ENCODE results near the gene IHH. TPM values are rescaled to one million over a fixed set of nuclear protein-coding genes. Genes with fewer than 3 reads are reported as not detected.

Gene IHH
- total and polyA plus RNA-seq, 3 donors from 2014 or later, result 0.19 to 1.1 (median 0.39) TPM

DNA sequence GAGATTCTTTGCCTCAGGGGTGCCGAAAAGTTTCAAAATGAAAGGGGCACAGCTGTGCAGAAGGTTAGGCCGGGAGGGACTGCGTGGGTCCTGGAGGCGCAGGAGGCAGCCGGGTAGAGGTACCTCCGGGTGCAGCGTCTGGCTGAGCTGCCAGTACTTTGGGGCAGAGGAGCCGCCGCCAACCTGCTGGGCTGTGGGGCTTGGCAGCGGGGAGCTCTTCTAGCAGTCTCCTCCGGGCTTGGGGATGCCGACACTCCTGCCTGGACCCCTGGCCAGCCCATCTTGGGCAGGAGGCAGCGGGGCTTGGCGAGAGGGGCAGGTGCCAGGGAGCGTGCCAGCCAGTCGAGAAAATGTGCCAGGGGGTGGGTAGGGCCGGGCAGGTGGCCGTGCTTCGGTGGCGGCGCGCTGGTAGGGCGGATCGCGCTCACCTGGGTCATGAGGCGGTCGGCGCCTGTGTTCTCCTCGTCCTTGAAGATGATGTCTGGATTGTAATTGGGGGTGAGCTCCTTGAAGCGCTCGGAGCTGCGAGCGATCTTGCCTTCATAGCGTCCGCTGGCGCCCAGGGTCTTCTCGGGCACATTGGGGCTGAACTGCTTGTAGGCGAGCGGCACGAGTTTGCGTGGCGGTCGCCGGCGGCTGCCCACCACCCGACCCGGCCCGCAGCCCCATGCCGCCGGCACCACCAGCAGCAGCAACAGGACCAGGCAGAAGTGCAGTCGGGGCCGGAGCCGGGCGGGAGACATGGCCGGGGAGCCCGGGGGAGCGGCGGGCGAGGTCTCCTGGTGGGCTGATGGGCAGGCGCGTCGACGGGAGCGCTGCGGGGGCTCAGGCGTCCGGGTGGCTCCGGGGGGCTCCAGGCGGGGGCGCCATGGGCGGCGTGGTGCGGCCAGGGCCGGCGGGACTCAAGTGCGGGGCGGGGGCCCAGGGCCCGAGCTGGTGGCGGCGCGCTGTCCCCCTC lies 717 bp downstream of the IHH start:
- peaks cover 20% of the 10 kb centered on the region for H3K4me1 ChIP-seq
- H3K27me3 ChIP-seq, result no peaks in the 10 kb centered on the region
- intact Hi-C loops (cut with DNase I; ENCODE audit: low total_unique reads), result loop anchor here (10.0 kb wide), 2 partner anchors 55 to 95 kb away; no protein-coding TSS in a partner anchor
- no peak overlapping the region for H3K27ac ChIP-seq
- no peak for TF ChIP-seq POLR2A (IDR thresholded peaks at IDR 0.05)
- TF ChIP-seq, protein P1, sequence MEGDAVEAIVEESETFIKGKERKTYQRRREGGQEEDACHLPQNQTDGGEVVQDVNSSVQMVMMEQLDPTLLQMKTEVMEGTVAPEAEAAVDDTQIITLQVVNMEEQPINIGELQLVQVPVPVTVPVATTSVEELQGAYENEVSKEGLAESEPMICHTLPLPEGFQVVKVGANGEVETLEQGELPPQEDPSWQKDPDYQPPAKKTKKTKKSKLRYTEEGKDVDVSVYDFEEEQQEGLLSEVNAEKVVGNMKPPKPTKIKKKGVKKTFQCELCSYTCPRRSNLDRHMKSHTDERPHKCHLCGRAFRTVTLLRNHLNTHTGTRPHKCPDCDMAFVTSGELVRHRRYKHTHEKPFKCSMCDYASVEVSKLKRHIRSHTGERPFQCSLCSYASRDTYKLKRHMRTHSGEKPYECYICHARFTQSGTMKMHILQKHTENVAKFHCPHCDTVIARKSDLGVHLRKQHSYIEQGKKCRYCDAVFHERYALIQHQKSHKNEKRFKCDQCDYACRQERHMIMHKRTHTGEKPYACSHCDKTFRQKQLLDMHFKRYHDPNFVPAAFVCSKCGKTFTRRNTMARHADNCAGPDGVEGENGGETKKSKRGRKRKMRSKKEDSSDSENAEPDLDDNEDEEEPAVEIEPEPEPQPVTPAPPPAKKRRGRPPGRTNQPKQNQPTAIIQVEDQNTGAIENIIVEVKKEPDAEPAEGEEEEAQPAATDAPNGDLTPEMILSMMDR (IDR thresholded peaks at IDR 0.05), result no peak
- H3K36me3 ChIP-seq (ENCODE audit: low read depth, missing control alignments), result no peaks in the 10 kb centered on the region
- H3K4me3 ChIP-seq, result no peak overlapping the region
- no peak for DNase-seq
- no peaks in the 10 kb centered on the region for H3K9me3 ChIP-seq
- 3 to 4% methylated on average over 7 to 57 of the region's 81 CpGs for WGBS, 2 donors

DNA sequence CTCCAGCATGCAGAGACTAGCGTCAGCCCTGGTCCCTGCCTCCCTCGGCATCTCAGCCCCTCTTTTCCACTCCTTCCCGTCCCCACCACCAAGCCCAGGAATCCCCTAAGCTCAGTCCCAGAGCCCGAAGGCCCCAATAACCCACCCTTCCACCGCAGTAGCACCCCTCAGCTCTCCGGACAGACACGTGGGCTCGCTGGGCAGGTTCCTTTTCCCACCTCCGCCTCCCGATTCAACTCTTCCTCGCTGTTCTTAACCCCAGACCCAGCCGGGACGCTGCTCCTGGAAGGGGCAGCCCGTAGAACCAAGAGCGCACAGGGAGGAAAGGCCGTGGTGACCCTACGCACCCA lies 1.4 kb downstream of the IHH start:
- no peak for DNase-seq
- peaks cover 20% of the 10 kb centered on the region for H3K4me1 ChIP-seq
- 2 to 6% methylated on average over 14 to 17 of the region's 17 CpGs for WGBS, 2 donors
- no peaks in the 10 kb centered on the region for H3K36me3 ChIP-seq (ENCODE audit: low read depth, missing control alignments)
- intact Hi-C loops (cut with DNase I; ENCODE audit: low total_unique reads), result loop anchor here (10.0 kb wide), 1 partner anchor 95 kb away; no protein-coding TSS in a partner anchor
- TF ChIP-seq, protein P1 (IDR thresholded peaks at IDR 0.05), result no peak
- no peak for TF ChIP-seq POLR2A (IDR thresholded peaks at IDR 0.05)
- no peaks in the 10 kb centered on the region for H3K9me3 ChIP-seq
- no peak overlapping the region for H3K4me3 ChIP-seq
- no peaks in the 10 kb centered on the region for H3K27me3 ChIP-seq
- no peak overlapping the region for H3K27ac ChIP-seq

DNA sequence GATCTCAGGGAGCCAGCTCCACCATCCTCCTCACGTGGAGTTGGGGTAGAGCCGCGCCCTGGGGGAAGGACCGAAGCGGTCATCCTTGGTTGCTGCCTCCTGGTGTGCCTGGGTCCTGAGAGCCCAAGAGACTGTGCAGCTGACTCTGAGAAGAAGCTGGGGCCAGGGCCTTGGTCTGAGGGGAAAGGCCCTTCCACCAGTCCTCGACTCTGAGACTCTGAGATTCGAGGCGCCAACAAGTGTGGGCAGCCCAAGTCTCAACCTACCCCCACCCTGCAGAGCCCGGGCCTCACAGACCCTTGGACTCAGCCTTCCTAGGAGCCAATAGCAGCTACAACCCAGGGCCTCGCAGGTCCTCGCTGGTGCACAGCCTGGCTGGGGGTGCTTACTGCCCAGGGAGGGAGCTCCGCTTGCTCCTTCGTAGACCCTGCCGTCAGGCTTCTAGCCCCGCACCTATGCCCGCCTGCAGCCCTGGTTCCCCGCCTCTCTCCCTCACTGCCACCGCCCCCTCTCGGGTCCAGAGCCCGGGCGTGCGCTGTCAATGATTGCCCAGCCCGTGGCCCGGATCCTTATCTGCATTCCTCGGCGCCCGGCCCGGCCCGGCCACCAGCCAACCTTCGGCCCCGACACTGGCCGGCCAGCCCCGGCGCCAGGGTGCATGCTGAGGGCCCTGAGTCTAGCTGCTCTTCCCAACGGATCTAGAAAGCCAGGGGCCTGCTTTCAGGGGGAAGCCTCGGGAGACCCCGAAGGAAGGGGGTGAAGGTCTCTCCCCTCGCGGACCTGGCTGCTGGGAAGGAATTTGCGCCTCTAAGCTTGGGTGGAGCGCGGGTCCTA lies 2.0 kb downstream of the IHH start:
- no peak for TF ChIP-seq POLR2A (IDR thresholded peaks at IDR 0.05)
- TF ChIP-seq, protein P1 (IDR thresholded peaks at IDR 0.05), result no peak
- no peaks in the 10 kb centered on the region for H3K27me3 ChIP-seq
- H3K4me3 ChIP-seq, result no peak overlapping the region
- peaks cover 20% of the 10 kb centered on the region for H3K4me1 ChIP-seq
- intact Hi-C loops (cut with DNase I; ENCODE audit: low total_unique reads), result loop anchor here (10.0 kb wide), 1 partner anchor 96 kb away; no protein-coding TSS in a partner anchor
- DNase-seq, result peak; percentile 59
- no peaks in the 10 kb centered on the region for H3K36me3 ChIP-seq (ENCODE audit: low read depth, missing control alignments)
- no peaks in the 10 kb centered on the region for H3K9me3 ChIP-seq
- H3K27ac ChIP-seq, result no peak overlapping the region
- 2 to 6% methylated on average over 15 to 42 of the region's 42 CpGs for WGBS, 2 donors

DNA sequence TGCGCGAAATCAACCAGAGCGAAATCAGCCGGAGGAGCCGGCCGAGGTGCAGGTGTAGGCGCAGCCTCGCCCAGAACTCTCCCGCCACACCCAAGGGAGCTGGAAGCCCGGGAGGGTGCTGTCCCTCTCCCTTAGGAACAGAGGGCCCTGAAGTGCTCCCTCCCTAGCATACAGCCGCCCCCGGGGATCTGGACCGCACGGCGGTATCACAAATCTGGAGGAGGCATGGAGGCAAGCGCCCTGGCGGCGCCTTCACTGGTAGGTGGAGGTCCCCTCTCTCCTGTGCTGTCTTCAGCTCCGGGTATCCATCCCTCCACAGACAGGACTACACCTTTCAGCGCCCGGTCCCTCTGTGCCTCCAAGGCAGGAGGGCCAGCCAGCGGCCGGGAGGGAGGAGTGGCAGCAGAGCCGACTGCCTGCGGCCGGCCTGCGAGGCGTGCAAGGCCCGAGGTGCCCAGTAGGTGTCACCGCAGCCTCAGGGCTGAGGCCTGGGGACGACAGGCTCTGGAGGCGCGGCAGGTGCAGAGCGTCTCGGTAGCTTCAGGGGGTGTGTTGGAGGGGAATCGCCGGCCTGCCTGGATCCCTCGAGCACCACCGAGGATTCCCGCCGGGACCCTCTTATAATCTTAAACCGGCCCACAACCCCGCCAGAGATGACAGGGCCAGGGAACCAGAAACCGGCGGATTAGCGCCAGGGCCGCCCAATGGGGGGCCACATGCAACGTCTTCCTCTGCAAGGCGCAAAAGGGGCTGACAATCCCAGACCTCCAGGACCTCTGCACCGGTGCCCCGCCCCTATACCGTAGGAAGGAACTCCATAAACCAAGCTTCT lies 2.8 kb downstream of the IHH start:
- Histone ChIP-seq H3K9me3 (no peaks in the 10 kb centered on the region), H3K27ac (no peak overlapping the region), H3K4me1 (peaks cover 20% of the 10 kb centered on the region), H3K36me3 (ENCODE audit: low read depth, missing control alignments) (no peaks in the 10 kb centered on the region), H3K27me3 (no peaks in the 10 kb centered on the region), H3K4me3 (peak overlapping the region in 1 of 2 donors; percentile 11)
- TF ChIP-seq POLR2A (IDR thresholded peaks at IDR 0.05), result no peak
- TF ChIP-seq, protein P1 (IDR thresholded peaks at IDR 0.05), result peak; percentile 78 to 87 (median 87)
- intact Hi-C loops (cut with DNase I; ENCODE audit: low total_unique reads), result loop anchor here (10.0 kb wide), 1 partner anchor 97 kb away; no protein-coding TSS in a partner anchor
- DNase-seq, result peak; percentile 77
- WGBS, 2 donors, result 0 to 3% methylated on average over 22 to 48 of the region's 52 CpGs
